H1 (cell line): Measurements from ENCODE around the gene MAPK13. TPM values are rescaled to one million over a fixed set of nuclear protein-coding genes. Genes with fewer than 3 reads are reported as not detected.
A peak's percentile ranks its signal among the peaks of the same experiment; 100 is the strongest.

Experiments used
- GABPA ChIP-seq: IDR thresholded peaks from 2 replicates; pipeline ENCODE4 v1.6.1; 2011; ENCODE audit warnings: mild to moderate bottlenecking, low read length, moderate library complexity, borderline replicate concordance; ENCODE audit not compliant: insufficient read depth
- MAX ChIP-seq: IDR thresholded peaks from 2 replicates; pipeline ENCODE4 v1.6.1; 2012; ENCODE audit warnings: inconsistent platforms
- POLR2AphosphoS5 ChIP-seq: IDR thresholded peaks from 2 replicates; pipeline ENCODE4 v1.6.1; 2011; ENCODE audit warnings: low read depth, low read length
- RBBP5 ChIP-seq: IDR thresholded peaks from 2 replicates; pipeline ENCODE4 v1.7.1; 2012; ENCODE audit warnings: low read depth, mild to moderate bottlenecking, inconsistent platforms, low read length, moderate library complexity, borderline replicate concordance
- RFX5 ChIP-seq: IDR thresholded peaks from 2 replicates; pipeline ENCODE4 v1.6.1; 2011; ENCODE audit warnings: low read depth, low read length, improper control_type of control experiment, borderline replicate concordance
- polyA plus RNA-seq, 7 experiments: library from polyadenylated mRNA; depleted of rRNA in 3 of 7; stranded (reverse) in 5 of 7; unstranded in 2 of 7; fragments of >200 nt in 5 of 7; fragments of 200-250 nt in 2 of 7; gene quantifications; 1 replicate in 5 of 7; 2 replicates in 1 of 7; 4 replicates in 1 of 7; pipeline versions ENCODE4 v1.2.1 to v1.2.3, GENCODE V29; 2011 to 2013; ENCODE audit warnings: missing spikeins in 2 of 7, mixed read lengths in 2 of 7
- total RNA-seq: library from RNA; stranded (reverse); fragmentation: NEBNext Ultra II Directional; extraction: Animal tissue kit (Norgen Biotek cat#: 25700); gene quantifications from 2 replicates; pipeline ENCODE4 v1.2.1, GENCODE V29; 2021

Gene MAPK13
- total and polyA plus RNA-seq, 2 of the 8 experiments (the other 6 are each of a cell fraction or from before 2014, with no cell fraction given): 10.1 to 14.1 TPM

- peak; percentile 78; the same call in 1 of the 2 replicates for TF ChIP-seq RBBP5
- TF ChIP-seq POLR2AphosphoS5: peak; percentile 52; the same call in 1 of the 2 replicates
- peak; percentile 59 for TF ChIP-seq MAX
- TF ChIP-seq GABPA: no peak
- TF ChIP-seq RFX5: no peak
Observed at GRCh38 chr6:36130667-36131510, 576 bp downstream of the MAPK13 start (continued).
